Vagina (tissue), 2 donors: ENCODE results near the gene ZNF518A.

Source experiments
- POLR2A ChIP-seq, 2 donors: fragments of 450-650 bp; IDR thresholded peaks; one replicate each; pipeline ENCODE4 v1.6.1; 2017; ENCODE audit warnings: antibody characterized with exemption in 2 of 2, mild to moderate bottlenecking in 2 of 2, moderate library complexity in 2 of 2
- POLR2AphosphoS5 ChIP-seq, 2 donors: sonication (generic); formaldehyde crosslinking; IDR thresholded peaks; one replicate each; pipeline ENCODE4 v1.9.0; 2017; ENCODE audit warnings: antibody characterized with exemption in 2 of 2, mild to moderate bottlenecking in 2 of 2, low read depth in 1 of 2; ENCODE audit not compliant: insufficient read depth in 1 of 2
- TF ChIP-seq, protein P1 (sequence below), 3 experiments: fragments of 450-650 bp in 2 of 3; fragments of 200-600 bp in 1 of 3; sonication (generic) in 1 of 3; IDR thresholded peaks; one replicate each; pipeline ENCODE4 v1.5.1; 2017 to 2019; ENCODE audit warnings: antibody characterized with exemption in 3 of 3, mild to moderate bottlenecking in 2 of 3, moderate library complexity in 2 of 3

DNA sequence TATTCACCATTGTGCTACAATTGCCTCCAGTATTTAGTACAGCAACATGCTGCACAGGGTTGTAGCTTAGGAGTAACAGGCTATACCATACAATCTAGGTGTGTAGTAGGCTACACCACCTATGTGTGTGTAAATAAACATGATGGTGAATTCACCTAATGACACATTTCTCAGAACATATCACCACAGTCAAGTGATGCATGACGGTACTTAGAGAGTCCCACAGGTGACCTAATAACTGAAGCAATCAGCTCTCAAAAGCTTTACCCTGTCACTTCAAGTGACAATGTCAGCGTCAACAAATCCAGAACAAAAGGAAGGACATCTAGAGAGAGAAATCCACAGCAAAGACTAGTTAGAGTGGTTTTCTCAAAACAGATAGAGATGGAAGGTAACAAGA, 47.9 kb upstream of the ZNF518A start:
- TF ChIP-seq, protein P1, sequence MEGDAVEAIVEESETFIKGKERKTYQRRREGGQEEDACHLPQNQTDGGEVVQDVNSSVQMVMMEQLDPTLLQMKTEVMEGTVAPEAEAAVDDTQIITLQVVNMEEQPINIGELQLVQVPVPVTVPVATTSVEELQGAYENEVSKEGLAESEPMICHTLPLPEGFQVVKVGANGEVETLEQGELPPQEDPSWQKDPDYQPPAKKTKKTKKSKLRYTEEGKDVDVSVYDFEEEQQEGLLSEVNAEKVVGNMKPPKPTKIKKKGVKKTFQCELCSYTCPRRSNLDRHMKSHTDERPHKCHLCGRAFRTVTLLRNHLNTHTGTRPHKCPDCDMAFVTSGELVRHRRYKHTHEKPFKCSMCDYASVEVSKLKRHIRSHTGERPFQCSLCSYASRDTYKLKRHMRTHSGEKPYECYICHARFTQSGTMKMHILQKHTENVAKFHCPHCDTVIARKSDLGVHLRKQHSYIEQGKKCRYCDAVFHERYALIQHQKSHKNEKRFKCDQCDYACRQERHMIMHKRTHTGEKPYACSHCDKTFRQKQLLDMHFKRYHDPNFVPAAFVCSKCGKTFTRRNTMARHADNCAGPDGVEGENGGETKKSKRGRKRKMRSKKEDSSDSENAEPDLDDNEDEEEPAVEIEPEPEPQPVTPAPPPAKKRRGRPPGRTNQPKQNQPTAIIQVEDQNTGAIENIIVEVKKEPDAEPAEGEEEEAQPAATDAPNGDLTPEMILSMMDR (IDR thresholded peaks at IDR 0.05): no peak
- TF ChIP-seq POLR2A (IDR thresholded peaks at IDR 0.05) (no peak), POLR2AphosphoS5 (IDR thresholded peaks at IDR 0.05; ENCODE audit: insufficient read depth in 1 of 2, low read depth in 1 of 2) (no peak)
